Mesenchymal stem cell (in vitro differentiated cells and primary cell): ENCODE measurements around the gene MEMO1.

Source experiments
- DNase-seq: peaks from one replicate; pipeline ENCODE4 v3.0.0-alpha.2; 2013
- H2AFZ ChIP-seq: one replicate; pipeline ENCODE4 v1.6.1; 2013; ENCODE audit warnings: low read depth, mild to moderate bottlenecking, control low read depth, inconsistent platforms, low read length, moderate library complexity
- H2AK5ac ChIP-seq: 2 replicates; pipeline ENCODE4 v1.6.1; 2013; ENCODE audit warnings: low read length, moderate library complexity, mild to moderate bottlenecking, inconsistent platforms; ENCODE audit not compliant: severe bottlenecking
- H2BK120ac ChIP-seq: one replicate; pipeline ENCODE4 v1.6.1; 2013; ENCODE audit warnings: low read depth, mild to moderate bottlenecking, inconsistent platforms, low read length, moderate library complexity
- H2BK12ac ChIP-seq, 2 experiments: one replicate each; pipeline ENCODE4 v1.6.1; 2013; ENCODE audit warnings: inconsistent platforms in 2 of 2, low read length in 2 of 2, mild to moderate bottlenecking in 2 of 2, moderate library complexity in 2 of 2, control low read depth in 1 of 2
- H2BK15ac ChIP-seq: one replicate; pipeline ENCODE4 v1.6.1; 2013; ENCODE audit warnings: mild to moderate bottlenecking, low read depth, inconsistent platforms; ENCODE audit not compliant: poor library complexity, severe bottlenecking
- H2BK5ac ChIP-seq: 2 replicates; pipeline ENCODE4 v1.6.1; 2013; ENCODE audit warnings: low read depth, mild to moderate bottlenecking, low read length, control low read depth, inconsistent platforms; ENCODE audit not compliant: poor library complexity, severe bottlenecking
- H3K14ac ChIP-seq, 2 experiments: one replicate each; pipeline ENCODE4 v1.6.1; 2013; ENCODE audit warnings: inconsistent platforms in 2 of 2, low read length in 2 of 2, control low read depth in 1 of 2, mild to moderate bottlenecking in 1 of 2, moderate library complexity in 1 of 2
- H3K18ac ChIP-seq, 2 experiments: one replicate each; pipeline ENCODE4 v1.6.1; 2013; ENCODE audit warnings: inconsistent platforms in 2 of 2, low read length in 2 of 2, control low read depth in 1 of 2, low read depth in 1 of 2, mild to moderate bottlenecking in 1 of 2
- H3K23ac ChIP-seq, 2 experiments: one replicate each; pipeline ENCODE4 v1.6.1; 2013; ENCODE audit warnings: inconsistent platforms in 2 of 2, low read length in 2 of 2, mild to moderate bottlenecking in 2 of 2, moderate library complexity in 2 of 2, control low read depth in 1 of 2
- H3K27ac ChIP-seq: 2 replicates; pipeline ENCODE4 v1.5.1; 2013; ENCODE audit warnings: mild to moderate bottlenecking, moderate library complexity, low read length, control low read depth, inconsistent platforms; ENCODE audit not compliant: poor library complexity, severe bottlenecking
- H3K27me3 ChIP-seq, 2 experiments: 2 replicates each; pipeline versions ENCODE4 v1.6.1 to v1.7.0; 2013; ENCODE audit warnings: low read length in 2 of 2, mild to moderate bottlenecking in 2 of 2, moderate library complexity in 2 of 2, control low read depth in 1 of 2, inconsistent platforms in 1 of 2; ENCODE audit not compliant: control insufficient read depth in 1 of 2, insufficient read depth in 1 of 2
- H3K36me3 ChIP-seq, 2 experiments: 2 replicates each; pipeline versions ENCODE4 v1.6.1 to v1.7.0; 2013; ENCODE audit warnings: low read length in 2 of 2, control low read depth in 1 of 2, inconsistent platforms in 1 of 2, low read depth in 1 of 2, mild to moderate bottlenecking in 1 of 2; ENCODE audit not compliant: insufficient read depth in 2 of 2, control insufficient read depth in 1 of 2
- H3K4ac ChIP-seq, 2 experiments: one replicate each; pipeline ENCODE4 v1.6.1; 2013; ENCODE audit warnings: inconsistent platforms in 2 of 2, low read length in 2 of 2, mild to moderate bottlenecking in 2 of 2, moderate library complexity in 2 of 2, control low read depth in 1 of 2, low read depth in 1 of 2
- H3K4me1 ChIP-seq: 2 replicates; pipeline ENCODE4 v1.6.1; 2013; ENCODE audit warnings: low read depth, low read length, control low read depth; ENCODE audit not compliant: control insufficient read depth, insufficient read depth
- H3K4me2 ChIP-seq: 2 replicates; pipeline ENCODE4 v1.6.1; 2013; ENCODE audit warnings: low read length, mild to moderate bottlenecking, inconsistent platforms; ENCODE audit not compliant: poor library complexity, severe bottlenecking
- H3K4me3 ChIP-seq, 2 experiments: 2 replicates each; pipeline versions ENCODE4 v1.5.1 to v1.7.0; 2013; ENCODE audit warnings: low read length in 2 of 2, mild to moderate bottlenecking in 2 of 2, control low read depth in 1 of 2, low read depth in 1 of 2; ENCODE audit not compliant: insufficient read depth in 1 of 2
- H3K79me1 ChIP-seq: replicated peaks from 2 replicates; pipeline ENCODE4 v1.6.1; 2013; ENCODE audit warnings: mild to moderate bottlenecking, control low read depth, low read length, inconsistent platforms; ENCODE audit not compliant: poor library complexity, severe bottlenecking
- H3K9ac ChIP-seq: 2 replicates; pipeline ENCODE4 v1.7.0; 2013; ENCODE audit warnings: mild to moderate bottlenecking, low read length, moderate library complexity
- H3K9me3 ChIP-seq: 2 replicates; pipeline ENCODE4 v1.7.0; 2013; ENCODE audit warnings: mild to moderate bottlenecking, low read length; ENCODE audit not compliant: control insufficient read depth
- H4K8ac ChIP-seq: one replicate; pipeline ENCODE4 v1.6.1; 2013; ENCODE audit warnings: inconsistent platforms, mild to moderate bottlenecking, low read length, moderate library complexity
- H4K91ac ChIP-seq: one replicate; pipeline ENCODE4 v1.6.1; 2013; ENCODE audit warnings: mild to moderate bottlenecking, low read length, inconsistent platforms
- WGBS: methylation state at CpG from one replicate; pipeline ENCODE4 v1.1.7; 2013; ENCODE audit warnings: mixed read lengths; 5-methylcytosine and 5-hydroxymethylcytosine counted together

The MEMO1 gene

DNA sequence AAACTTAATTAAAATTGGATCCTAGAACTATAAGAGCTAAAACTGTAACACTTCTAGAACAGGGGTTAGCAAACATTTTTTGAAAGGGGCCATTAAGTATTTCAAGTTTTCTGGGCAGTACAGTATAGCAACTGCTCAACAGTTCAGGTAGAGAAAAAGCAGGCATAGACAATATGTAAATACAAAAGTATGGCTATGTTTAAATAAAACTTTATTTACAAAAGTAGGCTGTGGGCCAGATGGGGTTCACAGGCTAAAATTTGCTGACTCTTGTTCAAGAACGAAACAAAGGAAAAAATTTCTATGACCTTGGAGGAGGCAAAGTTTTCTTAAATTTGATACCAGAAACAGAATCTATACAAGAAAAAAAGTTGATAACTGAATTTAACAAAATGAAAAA, 114.5 kb downstream of the MEMO1 start:
- H2BK12ac ChIP-seq: no peak overlapping the region
- H3K14ac ChIP-seq: no peak overlapping the region
- H3K36me3 ChIP-seq: peaks cover 0 to 36% of the 10 kb centered on the region in 2 experiments
- no peak overlapping the region for H3K27ac ChIP-seq
- no peak overlapping the region for H2BK120ac ChIP-seq
- no peaks in the 10 kb centered on the region for H3K4me1 ChIP-seq
- 100% methylated on average over 1 of the region's 1 CpG for WGBS
- no peak overlapping the region for H3K18ac ChIP-seq
- no peaks in the 10 kb centered on the region for H3K27me3 ChIP-seq
- no peak overlapping the region for H2AFZ ChIP-seq
- H2BK15ac ChIP-seq: no peak overlapping the region
- no peak overlapping the region for H2BK5ac ChIP-seq
- H3K4ac ChIP-seq: no peak overlapping the region
- no peak overlapping the region for H4K91ac ChIP-seq
- H3K9me3 ChIP-seq: peaks cover 15% of the 10 kb centered on the region
- H3K23ac ChIP-seq: no peak overlapping the region
- H3K79me1 ChIP-seq: peaks cover 12% of the 10 kb centered on the region
- H4K8ac ChIP-seq: no peak overlapping the region
- no peak overlapping the region for H3K4me2 ChIP-seq
- no peak for DNase-seq
- H2AK5ac ChIP-seq: no peak overlapping the region
- no peak overlapping the region for H3K9ac ChIP-seq
- no peak overlapping the region for H3K4me3 ChIP-seq

DNA sequence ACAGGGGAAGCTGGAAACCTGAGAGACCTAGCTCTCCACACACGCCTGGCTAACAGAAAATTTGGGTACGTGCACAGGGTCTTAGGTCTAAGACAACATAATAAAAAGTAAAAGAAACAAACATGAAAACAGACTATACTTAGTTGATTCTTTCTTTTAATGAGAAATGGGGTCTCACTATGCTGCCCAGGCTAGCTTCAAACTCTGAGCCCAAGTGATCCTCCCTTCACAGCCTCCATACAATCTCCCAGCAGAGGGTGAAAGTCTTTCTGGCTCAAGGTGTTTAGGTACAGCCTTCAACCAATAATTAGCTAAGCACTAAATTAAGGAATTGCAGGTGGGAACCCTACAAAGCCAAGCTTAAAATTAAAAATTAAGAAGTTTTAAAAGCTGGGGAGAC, 116.2 kb downstream of the MEMO1 start:
- H4K8ac ChIP-seq: no peak overlapping the region

DNA sequence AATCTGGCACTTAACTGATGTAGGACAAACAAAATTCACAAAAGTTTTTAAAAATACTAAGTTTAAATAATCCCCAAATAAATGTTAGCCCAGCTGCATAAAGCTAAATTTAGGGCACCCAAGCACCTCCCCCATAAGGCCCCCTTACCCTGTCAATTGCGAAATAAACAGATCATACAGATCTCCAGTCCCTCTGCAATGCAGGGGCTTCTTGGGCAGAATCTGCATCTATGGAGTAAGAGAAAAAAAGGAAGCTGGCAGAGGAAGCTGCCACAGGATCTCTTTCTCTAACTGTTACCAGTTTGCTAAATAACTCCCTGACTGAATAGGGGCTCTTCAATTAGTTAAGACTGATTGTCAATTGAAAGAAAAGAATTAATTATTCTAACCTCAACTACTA, 117.7 kb downstream of the MEMO1 start:
- no peak overlapping the region for H3K23ac ChIP-seq
- H2AK5ac ChIP-seq: no peak overlapping the region
- no peak overlapping the region for H4K8ac ChIP-seq
- no peak overlapping the region for H3K9ac ChIP-seq
- no peak overlapping the region for H3K27ac ChIP-seq
- no peak overlapping the region for H2BK5ac ChIP-seq
- WGBS: no CpG with 5 or more reads among the region's 1 CpG
- H2BK15ac ChIP-seq: no peak overlapping the region
- H3K79me1 ChIP-seq: peaks cover 15% of the 10 kb centered on the region
- no peaks in the 10 kb centered on the region for H3K27me3 ChIP-seq
- DNase-seq: no peak
- no peak overlapping the region for H2AFZ ChIP-seq
- H3K18ac ChIP-seq: no peak overlapping the region
- H3K9me3 ChIP-seq: peaks cover 9% of the 10 kb centered on the region
- H3K4me1 ChIP-seq: no peaks in the 10 kb centered on the region
- no peak overlapping the region for H2BK120ac ChIP-seq
- H3K4me2 ChIP-seq: no peak overlapping the region
- no peak overlapping the region for H4K91ac ChIP-seq
- no peak overlapping the region for H2BK12ac ChIP-seq
- H3K36me3 ChIP-seq: peaks cover 0 to 41% of the 10 kb centered on the region in 2 experiments
- no peak overlapping the region for H3K4me3 ChIP-seq
- H3K4ac ChIP-seq: no peak overlapping the region
- H3K14ac ChIP-seq: no peak overlapping the region

More for the DNA sequence above, 116.2 kb downstream of the MEMO1 start:
- Histone ChIP-seq H2AFZ (no peak overlapping the region), H3K36me3 (peaks cover 0 to 46% of the 10 kb centered on the region in 2 experiments), H2AK5ac (no peak overlapping the region), H2BK5ac (no peak overlapping the region), H3K4ac (no peak overlapping the region), H4K91ac (no peak overlapping the region), H3K4me3 (no peak overlapping the region), H3K27me3 (no peaks in the 10 kb centered on the region), H3K9me3 (peaks cover 15% of the 10 kb centered on the region), H3K18ac (no peak overlapping the region), H3K23ac (no peak overlapping the region), H2BK120ac (no peak overlapping the region), H3K14ac (no peak overlapping the region), H3K4me2 (no peak overlapping the region), H2BK12ac (no peak overlapping the region), H3K79me1 (peaks cover 15% of the 10 kb centered on the region), H3K9ac (no peak overlapping the region), H2BK15ac (no peak overlapping the region), H3K4me1 (no peaks in the 10 kb centered on the region), H3K27ac (no peak overlapping the region)
- no peak for DNase-seq
- WGBS: 100% methylated on average over 1 of the region's 2 CpGs

DNA sequence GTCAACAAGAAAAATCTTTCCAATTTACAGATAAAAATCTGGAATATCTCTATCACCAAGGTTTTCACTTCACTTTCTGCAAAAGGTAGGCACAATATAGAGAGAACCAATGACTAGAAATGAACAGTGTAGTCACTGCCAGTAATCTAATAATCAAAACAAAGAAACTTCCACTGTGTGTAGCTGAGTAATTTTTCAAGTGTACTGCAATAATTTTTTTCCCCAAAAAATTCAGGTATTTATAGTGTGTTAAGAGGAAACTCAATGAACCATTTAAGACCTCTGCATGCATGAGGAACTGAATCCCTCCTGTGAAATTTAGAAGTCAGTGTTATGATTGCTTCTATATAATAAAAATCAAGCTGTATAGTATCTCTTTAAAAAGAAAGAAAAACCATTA, 121.8 kb downstream of the MEMO1 start:
- Histone ChIP-seq H3K9ac (no peak overlapping the region), H3K27me3 (no peaks in the 10 kb centered on the region), H2BK12ac (no peak overlapping the region), H4K91ac (no peak overlapping the region), H2BK15ac (no peak overlapping the region), H3K18ac (no peak overlapping the region), H3K27ac (no peak overlapping the region), H4K8ac (no peak overlapping the region), H3K4ac (no peak overlapping the region), H2AK5ac (no peak overlapping the region), H3K23ac (no peak overlapping the region), H3K79me1 (peaks cover 10% of the 10 kb centered on the region), H3K4me3 (no peak overlapping the region), H2AFZ (no peak overlapping the region), H2BK120ac (no peak overlapping the region), H3K36me3 (peaks cover 0 to 33% of the 10 kb centered on the region in 2 experiments), H3K4me2 (no peak overlapping the region), H3K9me3 (no peaks in the 10 kb centered on the region), H2BK5ac (no peak overlapping the region), H3K14ac (no peak overlapping the region), H3K4me1 (no peaks in the 10 kb centered on the region)
- DNase-seq: no peak
